Subcutaneous adipose tissue (tissue), 4 donors: ENCODE results near the gene KLF6. TPM values are rescaled to one million over a fixed set of nuclear protein-coding genes. Genes with fewer than 3 reads are reported as not detected.

Source experiments
- CTCF ChIP-seq: fragments of 450-650 bp; IDR thresholded peaks from one replicate; pipeline ENCODE4 v1.5.1; 2016; ENCODE audit warnings: low read depth, mild to moderate bottlenecking, control low read depth, antibody characterized with exemption, moderate library complexity
- total RNA-seq, 4 donors: library from RNA; depleted of rRNA; stranded (reverse); fragments of >200 nt; gene quantifications; one replicate each; pipeline ENCODE4 v1.1.0, GENCODE V29; 2016

The KLF6 gene
- total RNA-seq, 4 donors from 2014 or later: 108 to 205 (median 150) TPM

- TF ChIP-seq CTCF: no peak
These were observed 15.5 kb downstream of the KLF6 start for GRCh38 chr10:3769556-3769955.

- TF ChIP-seq CTCF: no peak
These were observed 18.8 kb downstream of the KLF6 start for GRCh38 chr10:3766046-3766756.

- no peak for TF ChIP-seq CTCF
These were observed 19.9 kb downstream of the KLF6 start for GRCh38 chr10:3765146-3765545.

GRCh38 chr10:3764626-3765112 lies 20.3 kb downstream of the KLF6 start:
- TF ChIP-seq CTCF: no peak

GRCh38 chr10:3763852-3764625 lies 21.0 kb downstream of the KLF6 start:
- TF ChIP-seq CTCF: no peak

GRCh38 chr10:3763035-3763456 lies 22.0 kb downstream of the KLF6 start:
- no peak for TF ChIP-seq CTCF

GRCh38 chr10:3762309-3762708 lies 22.7 kb downstream of the KLF6 start:
- TF ChIP-seq CTCF: no peak
